Upper lobe of left lung (tissue), 4 donors: ENCODE measurements around the gene CASS4.

Experiments used
- CTCF ChIP-seq, 6 experiments: fragments of 450-650 bp in 4 of 6; fragments of 200-600 bp in 2 of 6; sonication (generic) in 2 of 6; IDR thresholded peaks; one replicate each; pipeline ENCODE4 v1.5.1; 2016 to 2019; ENCODE audit warnings: antibody characterized with exemption in 6 of 6
- EP300 ChIP-seq, 4 donors: sonication (generic); formaldehyde crosslinking; IDR thresholded peaks; one replicate each; pipeline ENCODE4 v1.5.1; 2017; ENCODE audit warnings: antibody characterized with exemption in 4 of 4, control low read depth in 2 of 4
- POLR2A ChIP-seq, 4 donors: fragments of 450-650 bp; IDR thresholded peaks; one replicate each; pipeline ENCODE4 v1.5.1; 2016 to 2017; ENCODE audit warnings: antibody characterized with exemption in 4 of 4, mild to moderate bottlenecking in 2 of 4

GRCh38 chr20:56460459-56460858 lies 48.4 kb downstream of the CASS4 start:
- TF ChIP-seq POLR2A (IDR thresholded peaks at IDR 0.05) (no peak), CTCF (IDR thresholded peaks at IDR 0.05) (no peak), EP300 (IDR thresholded peaks at IDR 0.05) (no peak)
